ENCODE data around the gene ASXL2. TPM values are rescaled to one million over a fixed set of nuclear protein-coding genes. Genes with fewer than 3 reads are reported as not detected.
A peak's percentile ranks its signal among the peaks of the same experiment; 100 is the strongest.

ASXL2 gene
- total and polyA plus RNA-seq, 2 of the 13 experiments (the other 11 are each of a cell fraction or from before 2014, with no cell fraction given), result 12.1 to 19.2 TPM

DNA sequence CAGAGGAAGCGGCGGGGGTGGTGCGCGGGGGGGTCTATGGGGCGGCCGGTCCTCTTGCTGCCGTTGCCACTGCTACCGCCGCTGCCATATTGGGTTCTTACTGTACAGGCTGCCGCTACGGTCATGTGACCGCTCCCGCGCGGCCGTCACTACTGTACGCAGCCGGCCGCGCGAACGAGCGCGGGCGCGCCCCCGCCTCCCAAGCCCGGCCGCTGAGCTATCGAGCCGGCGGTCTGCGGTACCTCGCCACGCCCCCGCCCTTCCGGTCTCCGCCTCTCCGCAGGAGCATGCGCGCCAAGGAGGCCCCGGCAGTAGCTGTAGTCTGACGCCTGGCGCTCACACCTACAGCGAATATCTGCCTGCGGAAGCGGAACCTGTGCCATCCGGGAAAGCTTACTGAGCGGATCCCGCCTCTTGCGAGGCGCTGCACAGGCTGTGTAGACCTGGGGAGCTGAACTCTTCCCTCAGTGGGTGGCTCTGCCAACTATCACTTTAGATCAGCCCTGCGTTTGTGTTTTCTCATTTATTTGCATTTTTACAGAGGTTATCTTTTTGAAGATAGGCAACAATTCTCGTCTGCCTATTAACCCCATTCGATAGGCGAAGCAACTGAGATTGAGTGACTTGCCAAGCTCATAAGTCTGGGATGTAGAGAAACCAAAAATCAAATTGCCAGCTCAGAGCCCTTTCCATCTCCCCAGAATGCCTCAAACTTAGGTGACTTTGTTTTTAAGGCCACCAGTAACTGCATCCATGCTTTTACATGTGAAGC is at the start of gene ASXL2 (continued):
- TF ChIP-seq, protein P1, sequence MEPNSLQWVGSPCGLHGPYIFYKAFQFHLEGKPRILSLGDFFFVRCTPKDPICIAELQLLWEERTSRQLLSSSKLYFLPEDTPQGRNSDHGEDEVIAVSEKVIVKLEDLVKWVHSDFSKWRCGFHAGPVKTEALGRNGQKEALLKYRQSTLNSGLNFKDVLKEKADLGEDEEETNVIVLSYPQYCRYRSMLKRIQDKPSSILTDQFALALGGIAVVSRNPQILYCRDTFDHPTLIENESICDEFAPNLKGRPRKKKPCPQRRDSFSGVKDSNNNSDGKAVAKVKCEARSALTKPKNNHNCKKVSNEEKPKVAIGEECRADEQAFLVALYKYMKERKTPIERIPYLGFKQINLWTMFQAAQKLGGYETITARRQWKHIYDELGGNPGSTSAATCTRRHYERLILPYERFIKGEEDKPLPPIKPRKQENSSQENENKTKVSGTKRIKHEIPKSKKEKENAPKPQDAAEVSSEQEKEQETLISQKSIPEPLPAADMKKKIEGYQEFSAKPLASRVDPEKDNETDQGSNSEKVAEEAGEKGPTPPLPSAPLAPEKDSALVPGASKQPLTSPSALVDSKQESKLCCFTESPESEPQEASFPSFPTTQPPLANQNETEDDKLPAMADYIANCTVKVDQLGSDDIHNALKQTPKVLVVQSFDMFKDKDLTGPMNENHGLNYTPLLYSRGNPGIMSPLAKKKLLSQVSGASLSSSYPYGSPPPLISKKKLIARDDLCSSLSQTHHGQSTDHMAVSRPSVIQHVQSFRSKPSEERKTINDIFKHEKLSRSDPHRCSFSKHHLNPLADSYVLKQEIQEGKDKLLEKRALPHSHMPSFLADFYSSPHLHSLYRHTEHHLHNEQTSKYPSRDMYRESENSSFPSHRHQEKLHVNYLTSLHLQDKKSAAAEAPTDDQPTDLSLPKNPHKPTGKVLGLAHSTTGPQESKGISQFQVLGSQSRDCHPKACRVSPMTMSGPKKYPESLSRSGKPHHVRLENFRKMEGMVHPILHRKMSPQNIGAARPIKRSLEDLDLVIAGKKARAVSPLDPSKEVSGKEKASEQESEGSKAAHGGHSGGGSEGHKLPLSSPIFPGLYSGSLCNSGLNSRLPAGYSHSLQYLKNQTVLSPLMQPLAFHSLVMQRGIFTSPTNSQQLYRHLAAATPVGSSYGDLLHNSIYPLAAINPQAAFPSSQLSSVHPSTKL (CRISPR knock-in tag; IDR thresholded peaks at IDR 0.05), result peak; percentile 73
- TF ChIP-seq, protein P2, sequence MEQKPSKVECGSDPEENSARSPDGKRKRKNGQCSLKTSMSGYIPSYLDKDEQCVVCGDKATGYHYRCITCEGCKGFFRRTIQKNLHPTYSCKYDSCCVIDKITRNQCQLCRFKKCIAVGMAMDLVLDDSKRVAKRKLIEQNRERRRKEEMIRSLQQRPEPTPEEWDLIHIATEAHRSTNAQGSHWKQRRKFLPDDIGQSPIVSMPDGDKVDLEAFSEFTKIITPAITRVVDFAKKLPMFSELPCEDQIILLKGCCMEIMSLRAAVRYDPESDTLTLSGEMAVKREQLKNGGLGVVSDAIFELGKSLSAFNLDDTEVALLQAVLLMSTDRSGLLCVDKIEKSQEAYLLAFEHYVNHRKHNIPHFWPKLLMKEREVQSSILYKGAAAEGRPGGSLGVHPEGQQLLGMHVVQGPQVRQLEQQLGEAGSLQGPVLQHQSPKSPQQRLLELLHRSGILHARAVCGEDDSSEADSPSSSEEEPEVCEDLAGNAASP (CRISPR knock-in tag; IDR thresholded peaks at IDR 0.05; ENCODE audit: borderline replicate concordance), result no peak; the same call in none of the 2 replicates
- TF ChIP-seq ZFP1 (CRISPR knock-in tag; IDR thresholded peaks at IDR 0.05) (peak; percentile 41; the same call in 1 of the 2 replicates), POLR2A (IDR thresholded peaks at IDR 0.05; ENCODE audit: insufficient read depth in 1 of 2, low read depth in 2 of 2, low read length in 2 of 2) (peak; percentile 95 to 96), GABPB1 (CRISPR knock-in tag; IDR thresholded peaks at IDR 0.05) (peak; percentile 94), ZMYM4 (CRISPR knock-in tag; IDR thresholded peaks at IDR 0.05) (peak; percentile 83), ZNF430 (CRISPR knock-in tag; IDR thresholded peaks at IDR 0.05) (0 out of 2 replicates have a peak, but pooled peaks have one; percentile 41), HDAC6 (IDR thresholded peaks at IDR 0.05; ENCODE audit: low read depth, low read length) (no peak), CEBPB (IDR thresholded peaks at IDR 0.05; ENCODE audit: borderline replicate concordance, low read depth, low read length) (no peak), NKX3-1 (CRISPR knock-in tag; IDR thresholded peaks at IDR 0.05) (peak; percentile 54; the same call in 1 of the 2 replicates), CENPT (CRISPR knock-in tag; IDR thresholded peaks at IDR 0.05; ENCODE audit: low read depth) (no peak), ZNF124 (CRISPR knock-in tag; IDR thresholded peaks at IDR 0.05) (peak; percentile 68; the same call in 1 of the 2 replicates), MED1 (CRISPR knock-in tag; IDR thresholded peaks at IDR 0.05) (peak; percentile 85), ZNF33A (CRISPR knock-in tag; IDR thresholded peaks at IDR 0.05; ENCODE audit: borderline replicate concordance) (no peak), ZNF484 (CRISPR knock-in tag; IDR thresholded peaks at IDR 0.05; ENCODE audit: borderline replicate concordance, low read depth) (no peak), ZNF557 (CRISPR knock-in tag; IDR thresholded peaks at IDR 0.05) (peak; percentile 91; the same call in 1 of the 2 replicates), ZKSCAN5 (CRISPR knock-in tag; IDR thresholded peaks at IDR 0.05) (no peak), DPF2 (CRISPR knock-in tag; IDR thresholded peaks at IDR 0.05; ENCODE audit: borderline replicate concordance, low read depth) (no peak), HMG20A (CRISPR knock-in tag; IDR thresholded peaks at IDR 0.05; ENCODE audit: borderline replicate concordance) (no peak)
- TF ChIP-seq, protein P3, sequence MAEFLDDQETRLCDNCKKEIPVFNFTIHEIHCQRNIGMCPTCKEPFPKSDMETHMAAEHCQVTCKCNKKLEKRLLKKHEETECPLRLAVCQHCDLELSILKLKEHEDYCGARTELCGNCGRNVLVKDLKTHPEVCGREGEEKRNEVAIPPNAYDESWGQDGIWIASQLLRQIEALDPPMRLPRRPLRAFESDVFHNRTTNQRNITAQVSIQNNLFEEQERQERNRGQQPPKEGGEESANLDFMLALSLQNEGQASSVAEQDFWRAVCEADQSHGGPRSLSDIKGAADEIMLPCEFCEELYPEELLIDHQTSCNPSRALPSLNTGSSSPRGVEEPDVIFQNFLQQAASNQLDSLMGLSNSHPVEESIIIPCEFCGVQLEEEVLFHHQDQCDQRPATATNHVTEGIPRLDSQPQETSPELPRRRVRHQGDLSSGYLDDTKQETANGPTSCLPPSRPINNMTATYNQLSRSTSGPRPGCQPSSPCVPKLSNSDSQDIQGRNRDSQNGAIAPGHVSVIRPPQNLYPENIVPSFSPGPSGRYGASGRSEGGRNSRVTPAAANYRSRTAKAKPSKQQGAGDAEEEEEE (CRISPR knock-in tag; IDR thresholded peaks at IDR 0.05; ENCODE audit: borderline replicate concordance), result no peak; the same call in 1 of the 2 replicates
- TF ChIP-seq, protein P4, sequence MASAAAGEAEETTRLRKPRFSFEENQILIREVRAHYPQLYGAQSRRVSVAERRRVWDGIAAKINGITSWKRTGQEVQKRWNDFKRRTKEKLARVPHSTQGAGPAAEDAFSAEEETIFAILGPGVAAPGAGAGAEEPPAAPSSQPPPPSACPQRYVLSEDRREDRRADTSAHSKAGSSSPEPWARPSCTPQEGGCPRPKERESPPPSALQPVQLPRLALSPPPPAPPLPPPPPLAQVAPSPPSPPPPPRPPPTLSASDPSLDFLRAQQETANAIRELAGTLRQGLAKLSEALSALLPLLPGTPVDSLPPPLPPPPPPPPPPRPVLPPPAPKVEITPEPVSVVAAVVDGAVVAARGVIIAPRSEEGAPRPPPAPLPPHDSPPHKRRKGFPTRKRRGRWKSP (CRISPR knock-in tag; IDR thresholded peaks at IDR 0.05), result peak; percentile 74; the same call in 1 of the 2 replicates
